Measurements from ENCODE around the gene MYO9A.
A peak's percentile ranks its signal among the peaks of the same experiment; 100 is the strongest.

MYO9A gene

GRCh38 chr15:72118017-72118978 lies at the start of gene MYO9A, which contains the start of gene SENP8:
Gene MYO9A (minus strand): TSS chr15:72118150. CDS start chr15:72046563, 71,587 bp downstream.
Gene SENP8 (plus strand): TSS chr15:72118403. CDS start chr15:72139624, 21,221 bp downstream.
- DNase-seq (ENCODE audit: low read depth in 3 of 3), result peak; percentile 99 to 100 (median 100)

DNA sequence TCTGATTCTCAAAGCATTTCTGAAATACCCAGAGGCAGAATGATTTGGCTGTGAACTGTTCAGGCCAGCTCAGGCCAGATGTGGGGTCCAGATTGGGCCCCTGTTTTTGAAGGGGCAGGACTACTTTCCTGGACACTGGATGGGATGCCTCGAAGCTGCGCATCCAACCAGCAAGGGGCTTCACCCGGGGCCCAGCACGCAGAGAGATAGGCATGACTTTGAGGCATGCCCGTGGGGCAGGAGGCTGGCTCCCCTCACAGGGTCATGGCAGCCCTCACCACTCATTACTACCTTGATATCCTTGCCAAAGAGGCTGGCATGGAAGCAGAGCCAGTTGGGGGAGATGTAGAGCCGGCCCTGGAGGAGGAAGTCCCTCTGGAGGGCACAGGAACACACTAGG lies 49.5 kb upstream of the MYO9A start:
- DNase-seq (ENCODE audit: low read depth in 3 of 3), result no peak

- no peak for DNase-seq (ENCODE audit: low read depth in 3 of 3)
Observed at GRCh38 chr15:72166716-72167417, 48.9 kb upstream of the MYO9A start.

GRCh38 chr15:72163719-72164118 lies 45.8 kb upstream of the MYO9A start:
- DNase-seq (ENCODE audit: low read depth in 3 of 3), result no peak

DNA sequence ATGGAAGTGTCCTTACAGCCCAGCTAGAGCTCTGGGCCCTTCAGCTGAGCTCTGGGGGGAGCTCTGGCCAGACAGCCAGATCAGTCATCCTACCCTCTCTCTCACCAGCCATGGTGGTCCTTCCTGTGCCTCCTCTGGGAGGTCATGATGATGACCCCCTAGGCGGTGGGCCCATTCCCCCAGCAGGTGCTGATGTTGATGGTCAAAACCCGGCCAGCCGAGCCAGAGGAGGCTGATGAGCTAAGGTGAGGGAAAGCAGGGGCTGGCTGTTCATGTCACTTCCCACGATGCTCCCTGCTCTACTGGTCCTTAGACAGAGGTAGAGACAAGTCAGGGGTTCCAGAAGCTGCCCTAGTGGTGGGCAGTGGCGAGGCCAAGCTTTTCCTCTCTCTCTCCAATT lies 44.6 kb upstream of the MYO9A start:
- DNase-seq (ENCODE audit: low read depth in 3 of 3), result no peak

- no peak for DNase-seq (ENCODE audit: low read depth in 3 of 3)
Observed at GRCh38 chr15:72161361-72162132, 43.6 kb upstream of the MYO9A start.

GRCh38 chr15:72160696-72161245 lies 42.8 kb upstream of the MYO9A start:
- no peak for DNase-seq (ENCODE audit: low read depth in 3 of 3)

- DNase-seq (ENCODE audit: low read depth in 3 of 3), result no peak
Observed at GRCh38 chr15:72156928-72157327, 39.0 kb upstream of the MYO9A start.

DNA sequence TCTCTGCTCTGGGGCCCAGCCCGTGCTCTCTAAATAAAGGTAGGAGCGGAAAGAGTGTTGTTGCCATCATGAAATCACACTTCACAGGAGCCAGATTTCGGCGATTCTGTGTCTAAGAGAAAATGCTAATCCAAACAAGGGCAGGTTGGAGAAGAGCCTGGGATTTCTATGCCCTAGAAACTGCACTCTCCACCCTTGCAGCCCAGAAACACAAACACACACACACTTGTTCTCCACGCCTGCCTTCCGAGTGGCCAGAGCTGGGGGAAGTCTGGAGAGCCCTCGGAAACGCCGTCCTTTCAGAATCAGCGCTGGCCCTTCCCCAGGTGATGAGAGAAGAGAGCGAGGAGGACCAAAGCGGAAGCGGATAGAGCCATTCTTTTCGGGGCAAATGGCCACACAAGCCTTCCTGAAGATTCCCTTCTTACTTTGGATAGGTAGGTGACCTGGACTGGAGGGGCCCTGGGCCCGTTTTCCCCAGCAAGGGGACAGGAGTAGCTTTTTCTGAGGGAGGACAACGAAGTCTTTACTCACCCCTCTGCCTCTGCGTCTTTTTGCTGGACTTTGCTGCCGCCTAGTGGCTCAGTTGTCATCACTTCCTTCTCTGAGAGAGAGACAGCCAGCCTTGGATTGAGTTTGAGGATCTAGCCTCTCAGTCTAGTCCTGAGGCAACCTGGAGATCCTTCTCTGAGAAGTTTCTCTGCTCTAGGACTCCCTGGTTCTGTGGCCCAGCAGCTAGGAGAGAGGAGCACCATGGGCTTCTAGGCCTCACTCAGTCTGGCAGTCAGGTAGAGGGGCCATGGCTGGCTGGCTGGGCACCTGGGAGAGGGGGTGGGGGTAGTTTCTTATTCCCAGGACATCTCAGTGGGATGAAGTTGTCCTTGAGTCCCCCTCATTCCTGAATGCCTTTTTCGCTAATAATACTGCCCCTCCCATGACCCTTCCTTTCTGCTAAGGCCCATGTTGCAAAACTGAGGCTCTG lies 38.0 kb upstream of the MYO9A start:
- DNase-seq (ENCODE audit: low read depth in 3 of 3), result peak; percentile 58 to 72 (median 69)

DNA sequence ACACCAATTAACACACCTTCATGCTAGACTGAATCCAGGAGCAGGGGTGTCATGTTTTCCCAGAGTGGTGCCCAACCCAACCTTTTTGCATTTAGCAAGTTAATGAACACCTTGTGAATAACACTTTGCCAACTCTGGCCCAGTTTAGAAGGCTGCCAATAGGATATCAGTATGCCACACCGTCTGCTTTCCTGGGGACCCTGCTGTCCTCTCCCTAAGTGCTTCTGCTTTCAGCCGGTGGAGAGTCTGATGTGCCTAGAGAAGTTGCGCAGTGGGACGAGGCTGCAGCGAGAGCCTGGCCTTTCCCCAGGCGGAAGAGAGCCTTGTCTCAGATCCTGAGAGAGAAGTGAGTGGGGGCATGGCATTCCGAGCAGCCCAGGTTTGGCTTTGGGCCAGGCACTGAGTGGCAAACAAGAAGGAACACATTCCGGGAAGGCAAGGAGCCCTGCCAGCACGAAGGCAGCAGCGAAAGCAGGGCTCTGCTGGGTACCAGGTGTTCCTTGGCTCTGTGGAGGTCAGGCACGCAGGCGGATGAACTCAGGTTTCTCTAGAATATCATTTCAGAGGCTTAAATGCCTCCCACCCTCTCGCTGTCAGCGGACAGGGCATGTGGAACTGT lies 37.2 kb upstream of the MYO9A start:
- no peak for DNase-seq (ENCODE audit: low read depth in 3 of 3)

DNA sequence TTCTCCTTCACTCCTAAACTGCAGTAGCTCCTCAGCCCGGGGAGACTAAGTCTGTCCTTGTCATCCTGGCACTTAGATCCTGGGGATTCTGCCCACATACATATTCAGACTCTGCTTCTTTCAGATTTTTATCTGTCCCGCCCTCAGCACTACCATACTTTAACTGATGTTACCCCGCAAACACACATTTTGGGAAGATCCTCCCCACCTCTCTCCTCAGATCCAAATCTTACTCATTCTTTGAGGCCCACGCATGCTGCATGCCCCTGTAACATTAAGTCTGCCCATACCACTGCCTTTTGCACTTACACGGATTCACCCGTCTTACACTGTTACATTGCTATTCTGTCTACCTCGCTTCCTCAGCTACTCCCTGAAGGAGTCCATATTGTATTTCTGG lies 36.4 kb upstream of the MYO9A start:
- DNase-seq (ENCODE audit: low read depth in 3 of 3), result no peak

DNA sequence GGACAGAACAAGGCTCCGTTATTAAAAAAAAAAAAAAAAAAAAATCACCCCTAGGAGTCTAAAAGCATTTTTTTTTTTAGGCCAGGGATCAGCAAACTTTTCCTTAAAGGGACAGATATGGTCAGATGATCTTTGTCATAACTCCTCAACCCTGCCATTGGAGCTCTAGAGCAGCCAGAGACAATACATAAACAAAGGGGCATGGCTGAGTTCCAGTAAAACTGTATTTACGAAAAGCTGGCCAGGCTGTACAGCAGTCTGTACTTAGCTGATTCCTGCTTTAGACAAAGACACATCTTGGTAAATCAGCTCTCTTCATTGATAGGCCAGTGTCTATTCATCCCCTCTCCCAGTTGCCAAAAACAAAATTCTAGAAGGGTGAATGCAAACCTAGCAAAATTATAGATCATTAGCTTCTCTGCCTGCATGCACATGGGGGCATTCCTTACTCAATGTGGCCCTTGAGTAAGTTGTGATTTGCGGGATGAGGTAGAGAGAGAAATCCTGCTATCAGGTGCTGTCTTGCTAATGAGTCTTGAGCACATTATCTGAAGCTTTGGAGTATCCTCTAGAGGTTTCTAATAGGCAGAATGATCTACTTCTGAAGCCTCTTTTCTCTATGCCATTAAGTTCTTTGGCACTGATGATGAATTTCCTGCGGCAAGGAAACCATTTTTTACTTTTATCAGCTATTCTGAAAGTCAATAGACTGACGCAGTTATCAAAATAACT lies 35.5 kb upstream of the MYO9A start:
- no peak for DNase-seq (ENCODE audit: low read depth in 3 of 3)

DNA sequence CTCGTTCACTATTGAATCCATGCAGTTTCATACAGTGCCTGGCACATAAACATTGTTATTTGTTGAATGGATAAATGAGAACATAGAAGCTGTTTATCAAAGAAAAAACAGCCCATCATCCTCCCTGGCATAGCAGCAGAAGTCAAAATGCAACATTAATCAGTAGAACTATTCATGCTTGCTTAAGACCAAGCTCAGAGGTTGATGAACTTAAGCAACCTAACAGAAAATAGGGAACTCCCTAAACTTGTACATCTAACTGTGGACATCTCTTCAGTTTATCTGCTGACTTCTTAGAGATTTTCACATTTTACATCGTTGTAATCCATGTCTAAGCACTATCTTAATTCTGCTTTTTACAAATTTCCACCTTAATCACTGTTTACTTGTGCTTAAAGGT lies 29.5 kb upstream of the MYO9A start:
- no peak for DNase-seq (ENCODE audit: low read depth in 3 of 3)

DNA sequence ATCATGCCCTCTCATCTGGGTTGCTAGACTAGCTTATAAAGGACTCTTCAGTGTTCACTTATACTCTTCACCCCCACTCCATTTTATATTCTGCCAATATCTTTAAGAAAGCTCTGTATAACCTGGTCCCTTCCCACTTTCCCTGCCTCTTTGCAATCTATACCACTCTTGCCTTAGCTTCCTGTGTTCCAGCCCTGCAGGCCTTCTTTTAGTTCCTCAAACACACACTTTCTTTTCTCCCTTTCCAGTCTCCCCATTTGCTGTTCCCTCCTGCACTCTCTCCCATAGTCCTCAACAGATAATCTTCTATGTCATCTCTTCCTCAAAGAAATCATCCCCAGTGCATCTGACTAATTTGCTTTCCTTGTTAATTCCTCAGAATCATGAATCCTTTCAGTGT lies 29.0 kb upstream of the MYO9A start:
- no peak for DNase-seq (ENCODE audit: low read depth in 3 of 3)

GRCh38 chr15:72146221-72146620 lies 28.3 kb upstream of the MYO9A start:
- DNase-seq (ENCODE audit: low read depth in 3 of 3), result no peak

DNA sequence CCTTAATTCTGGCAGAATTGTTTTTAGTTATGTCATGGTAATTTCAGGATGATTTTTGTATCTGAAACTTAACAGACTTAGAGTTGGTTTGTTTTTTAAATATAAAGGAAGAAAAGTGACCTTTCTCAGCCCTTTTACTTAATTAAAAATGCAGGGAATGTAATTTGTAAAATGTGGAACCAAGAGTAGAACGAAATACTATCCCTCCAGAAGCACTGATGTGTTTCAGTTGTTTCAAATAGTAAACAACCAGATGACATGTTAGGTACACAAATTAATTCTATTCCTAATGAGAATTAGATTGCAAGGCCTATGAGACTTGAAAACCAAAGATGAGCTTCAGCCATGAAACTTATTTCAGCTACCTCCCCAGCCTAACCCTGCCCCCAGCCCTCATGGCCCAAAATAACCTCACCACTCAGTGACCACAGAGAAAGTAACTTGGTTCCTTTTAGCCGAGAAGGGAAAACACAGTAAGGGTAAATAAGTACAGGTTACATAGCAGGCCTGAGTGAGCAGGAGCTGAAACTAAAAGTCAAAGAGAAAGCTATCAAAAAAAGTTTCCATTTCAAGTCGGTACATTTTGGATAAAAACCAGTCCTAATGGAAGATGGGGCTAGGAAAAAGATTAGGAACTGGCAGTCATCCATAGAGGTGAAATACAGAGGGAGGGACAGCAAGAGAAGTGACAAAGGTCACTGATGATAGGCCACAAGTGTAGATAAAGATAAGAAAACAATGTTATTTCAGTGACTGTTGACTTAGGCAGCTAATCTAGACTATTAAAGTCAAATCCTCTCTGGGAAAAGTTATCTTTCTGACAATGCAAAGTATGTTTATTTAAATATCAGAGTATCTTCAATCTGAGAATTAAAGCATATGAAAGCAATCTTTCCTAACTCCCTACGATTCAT lies 23.5 kb upstream of the MYO9A start:
- no peak for DNase-seq (ENCODE audit: low read depth in 3 of 3)

GRCh38 chr15:72140088-72140487 lies 22.1 kb upstream of the MYO9A start:
- DNase-seq (ENCODE audit: low read depth in 3 of 3), result no peak

DNA sequence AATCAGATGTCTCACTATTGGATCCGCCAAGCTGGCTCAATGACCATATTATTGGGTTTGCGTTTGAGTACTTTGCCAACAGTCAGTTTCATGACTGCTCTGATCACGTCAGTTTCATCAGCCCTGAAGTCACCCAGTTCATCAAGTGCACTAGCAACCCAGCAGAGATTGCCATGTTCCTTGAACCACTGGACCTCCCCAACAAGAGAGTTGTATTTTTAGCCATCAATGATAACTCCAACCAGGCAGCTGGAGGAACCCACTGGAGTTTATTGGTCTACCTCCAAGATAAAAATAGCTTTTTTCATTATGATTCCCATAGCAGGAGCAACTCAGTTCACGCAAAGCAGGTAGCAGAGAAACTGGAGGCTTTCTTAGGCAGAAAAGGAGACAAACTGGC lies 21.7 kb upstream of the MYO9A start:
- no peak for DNase-seq (ENCODE audit: low read depth in 3 of 3)

All from stimulated activated CD4-positive, alpha-beta T cell treated with anti-CD3 and anti-CD28 coated beads, TNF-alpha, amount 100 ng/mL, for 48 hours (primary cell).